IMR-90 (cell line): Measurements from ENCODE around the gene MT3. TPM values are rescaled to one million over a fixed set of nuclear protein-coding genes. Genes with fewer than 3 reads are reported as not detected.

Experiments used
- ATAC-seq: fragments of 200-7000 bp; cut with Tn5 transposase; 2 replicates; pipeline ENCODE4 v1.9.1; 2020; ENCODE audit warnings: low read depth, mild to moderate bottlenecking, moderate library complexity
- BruUV-seq: library from RNA; stranded (reverse); fragments of 400-500 nt; replicated peaks from 2 replicates; lab custom pipeline; 2021; lab: Mats Ljungman, UMichigan
- CTCF ChIA-PET: fragments of 300-600 bp; formaldehyde crosslinking; extraction: SDS; loops from one replicate; lab custom pipeline; 2021; ENCODE audit warnings: antibody characterized with exemption; lab: Yijun Ruan, JAX
- POLR2A ChIA-PET: fragments of 300-600 bp; sonication (Branson Sonifier 250); formaldehyde crosslinking; loops from one replicate; lab custom pipeline; 2022; ENCODE audit warnings: antibody characterized with exemption; ENCODE audit not compliant: unreplicated experiment; lab: Charles Lee
- DNase-seq: peaks from one replicate; pipeline ENCODE4 v3.0.0; 2013
- H2AFZ ChIP-seq: replicated peaks from 2 replicates; pipeline ENCODE3; 2013; ENCODE audit warnings: low read length, mild to moderate bottlenecking; ENCODE audit not compliant: poor library complexity
- H2AK5ac ChIP-seq: 2 replicates; pipeline ENCODE4 v1.6.1; 2013; ENCODE audit warnings: low read depth, low read length, inconsistent platforms
- H2AK9ac ChIP-seq: replicated peaks from 2 replicates; pipeline ENCODE3; 2013; ENCODE audit warnings: mild to moderate bottlenecking, low read depth, low read length, moderate library complexity; ENCODE audit not compliant: poor library complexity
- H2BK120ac ChIP-seq: 2 replicates; pipeline ENCODE4 v1.6.1; 2013; ENCODE audit warnings: low read depth, low read length, inconsistent platforms
- H2BK15ac ChIP-seq: 3 replicates; pipeline ENCODE4 v1.6.1; 2013; ENCODE audit warnings: low read depth, low read length, inconsistent platforms
- H2BK20ac ChIP-seq: 2 replicates; pipeline ENCODE4 v1.6.1; 2013; ENCODE audit warnings: low read depth, mild to moderate bottlenecking, inconsistent platforms, low read length, moderate library complexity
- H2BK5ac ChIP-seq: 2 replicates; pipeline ENCODE4 v1.6.1; 2013; ENCODE audit warnings: mild to moderate bottlenecking, low read depth, low read length, inconsistent platforms; ENCODE audit not compliant: poor library complexity, severe bottlenecking
- H3K14ac ChIP-seq: replicated peaks from 2 replicates; pipeline ENCODE4 v1.6.1; 2013; ENCODE audit warnings: low read depth, low read length, inconsistent platforms
- H3K18ac ChIP-seq: 2 replicates; pipeline ENCODE4 v1.6.1; 2013; ENCODE audit warnings: low read depth, low read length, control low read depth
- H3K23ac ChIP-seq: 2 replicates; pipeline ENCODE4 v1.6.1; 2013; ENCODE audit warnings: low read depth, low read length, inconsistent platforms
- H3K27ac ChIP-seq: 2 replicates; pipeline ENCODE4 v1.5.1; 2013; ENCODE audit warnings: mild to moderate bottlenecking, control low read depth, low read length; ENCODE audit not compliant: insufficient read depth
- H3K27me3 ChIP-seq: 2 replicates; pipeline ENCODE4 v1.6.1; 2013; ENCODE audit warnings: low read length; ENCODE audit not compliant: control insufficient read depth, insufficient read depth
- H3K36me3 ChIP-seq: 2 replicates; pipeline ENCODE4 v1.6.1; 2013; ENCODE audit warnings: low read length, mixed read lengths; ENCODE audit not compliant: control insufficient read depth, insufficient read depth
- H3K4ac ChIP-seq: 2 replicates; pipeline ENCODE4 v1.6.1; 2013; ENCODE audit warnings: low read depth, low read length, inconsistent platforms
- H3K4me1 ChIP-seq: 2 replicates; pipeline ENCODE4 v1.6.1; 2013; ENCODE audit warnings: low read length, mixed read lengths; ENCODE audit not compliant: control insufficient read depth, insufficient read depth
- H3K4me2 ChIP-seq: 2 replicates; pipeline ENCODE4 v1.6.1; 2013; ENCODE audit warnings: low read depth, mild to moderate bottlenecking, control low read depth, low read length, moderate library complexity
- H3K4me3 ChIP-seq: 2 replicates; pipeline ENCODE4 v1.5.1; 2013; ENCODE audit warnings: low read depth, mild to moderate bottlenecking, control low read depth, low read length, moderate library complexity; ENCODE audit not compliant: insufficient read depth
- H3K56ac ChIP-seq: 2 replicates; pipeline ENCODE4 v1.6.1; 2013; ENCODE audit warnings: low read length, inconsistent platforms; ENCODE audit not compliant: insufficient read depth; ENCODE audit errors: extremely low read depth
- H3K79me1 ChIP-seq, 2 experiments: 2 replicates each; pipeline ENCODE4 v1.6.1; 2013; ENCODE audit warnings: low read length in 2 of 2, inconsistent platforms in 1 of 2, low read depth in 1 of 2
- H3K9ac ChIP-seq: 2 replicates; pipeline ENCODE4 v1.6.1; 2013; ENCODE audit warnings: low read depth, low read length, control low read depth
- H3K9me1 ChIP-seq: 2 replicates; pipeline ENCODE4 v1.6.1; 2013; ENCODE audit warnings: low read length, inconsistent platforms; ENCODE audit not compliant: insufficient read depth
- H3K9me3 ChIP-seq: 2 replicates; pipeline ENCODE4 v1.6.1; 2013; ENCODE audit warnings: low read length; ENCODE audit not compliant: control insufficient read depth, insufficient read depth
- H4K20me1 ChIP-seq: 2 replicates; pipeline ENCODE4 v1.6.1; 2013; ENCODE audit warnings: low read length, inconsistent platforms; ENCODE audit not compliant: insufficient read depth
- H4K5ac ChIP-seq: 2 replicates; pipeline ENCODE4 v1.6.1; 2013; ENCODE audit warnings: mild to moderate bottlenecking, low read depth, low read length, control low read depth
- H4K8ac ChIP-seq, 2 experiments: 2 replicates each; pipeline ENCODE4 v1.6.1; 2013; ENCODE audit warnings: low read depth in 2 of 2, low read length in 2 of 2, control low read depth in 1 of 2, inconsistent platforms in 1 of 2
- H4K91ac ChIP-seq: 2 replicates; pipeline ENCODE4 v1.6.1; 2013; ENCODE audit warnings: low read depth, low read length, inconsistent platforms; ENCODE audit not compliant: insufficient read depth
- BHLHE40 ChIP-seq: fragments of 150-350 bp; IDR thresholded peaks from 2 replicates; pipeline ENCODE4 v1.6.1; 2016; ENCODE audit warnings: mild to moderate bottlenecking, low read depth, low read length
- CEBPB ChIP-seq: IDR thresholded peaks from 2 replicates; pipeline ENCODE4 v1.6.1; 2012; ENCODE audit warnings: low read depth, low read length, improper control_type of control experiment
- CHD1 ChIP-seq: IDR thresholded peaks from 2 replicates; pipeline ENCODE4 v1.6.1; 2012; ENCODE audit warnings: low read depth, low read length, improper control_type of control experiment
- MXI1 ChIP-seq: IDR thresholded peaks from 2 replicates; pipeline ENCODE4 v1.6.1; 2012; ENCODE audit warnings: low read depth, mild to moderate bottlenecking, low read length, moderate library complexity, borderline replicate concordance
- NFE2L2 ChIP-seq: fragments of 150-350 bp; IDR thresholded peaks from 2 replicates; pipeline ENCODE4 v1.6.1; 2016; ENCODE audit warnings: low read depth, mild to moderate bottlenecking, low read length
- WGBS, 2 experiments: methylation state at CpG; one replicate each; pipeline versions ENCODE4 v1.1.5 to v1.1.7; 2013; ENCODE audit warnings: missing lambda C conversion rate in 2 of 2; ENCODE audit not compliant: insufficient read length in 1 of 2; ENCODE audit errors: extremely low coverage in 2 of 2; 5-methylcytosine and 5-hydroxymethylcytosine counted together
- dilution Hi-C: fragments of 300-500 bp; cut with HindIII; formaldehyde crosslinking; loops from one replicate; pipeline ENCODE4 v1.14.3; 2018; ENCODE audit warnings: low sequenced_read_pairs; ENCODE audit not compliant: unreplicated experiment
- in situ Hi-C: fragments of 300-500 bp; cut with MboI; formaldehyde crosslinking; loops from 3 replicates; pipeline ENCODE4 v1.14.3; 2019; ENCODE audit warnings: low sequenced_read_pairs, inconsistent platforms, mixed read lengths
- intact Hi-C: fragments of 100-400 bp; cut with micrococcal nuclease; formaldehyde crosslinking; loops from 2 replicates; pipeline ENCODE4 v1.10.0; 2022
- polyA plus RNA-seq, 3 experiments: library from polyadenylated mRNA; depleted of rRNA; stranded (reverse); fragments of >200 nt; gene quantifications; 2 replicates each; pipeline ENCODE4 v1.2.3, GENCODE V29; 2012; ENCODE audit warnings: low replicate concordance in 1 of 3
- total RNA-seq: library from RNA; depleted of rRNA; stranded (reverse); fragments of >200 nt; gene quantifications from 2 replicates; pipeline ENCODE4 v1.2.3, GENCODE V29; 2012
- TF ChIP-seq, protein P1 (sequence below): conservative IDR thresholded peaks from 2 replicates; pipeline ENCODE4 v1.5.1; 2012; ENCODE audit warnings: mild to moderate bottlenecking, low read depth, low read length, improper control_type of control experiment
- TF ChIP-seq, protein P2 (sequence below): fragments of 150-350 bp; IDR thresholded peaks from 2 replicates; pipeline ENCODE4 v1.6.1; 2016; ENCODE audit warnings: low read depth, mild to moderate bottlenecking, low read length, moderate library complexity, borderline replicate concordance

The MT3 gene
- total and polyA plus RNA-seq, 2 of the 4 experiments (the other 2 are of a cell fraction) = 0.62 TPM; not detected in 1

- no peak for TF ChIP-seq BHLHE40
- TF ChIP-seq, protein P1, sequence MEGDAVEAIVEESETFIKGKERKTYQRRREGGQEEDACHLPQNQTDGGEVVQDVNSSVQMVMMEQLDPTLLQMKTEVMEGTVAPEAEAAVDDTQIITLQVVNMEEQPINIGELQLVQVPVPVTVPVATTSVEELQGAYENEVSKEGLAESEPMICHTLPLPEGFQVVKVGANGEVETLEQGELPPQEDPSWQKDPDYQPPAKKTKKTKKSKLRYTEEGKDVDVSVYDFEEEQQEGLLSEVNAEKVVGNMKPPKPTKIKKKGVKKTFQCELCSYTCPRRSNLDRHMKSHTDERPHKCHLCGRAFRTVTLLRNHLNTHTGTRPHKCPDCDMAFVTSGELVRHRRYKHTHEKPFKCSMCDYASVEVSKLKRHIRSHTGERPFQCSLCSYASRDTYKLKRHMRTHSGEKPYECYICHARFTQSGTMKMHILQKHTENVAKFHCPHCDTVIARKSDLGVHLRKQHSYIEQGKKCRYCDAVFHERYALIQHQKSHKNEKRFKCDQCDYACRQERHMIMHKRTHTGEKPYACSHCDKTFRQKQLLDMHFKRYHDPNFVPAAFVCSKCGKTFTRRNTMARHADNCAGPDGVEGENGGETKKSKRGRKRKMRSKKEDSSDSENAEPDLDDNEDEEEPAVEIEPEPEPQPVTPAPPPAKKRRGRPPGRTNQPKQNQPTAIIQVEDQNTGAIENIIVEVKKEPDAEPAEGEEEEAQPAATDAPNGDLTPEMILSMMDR = no peak
- TF ChIP-seq CEBPB = no peak
- peak; percentile 100 for TF ChIP-seq CHD1
- TF ChIP-seq MXI1 = no peak
- TF ChIP-seq NFE2L2 = no peak
- TF ChIP-seq, protein P2, sequence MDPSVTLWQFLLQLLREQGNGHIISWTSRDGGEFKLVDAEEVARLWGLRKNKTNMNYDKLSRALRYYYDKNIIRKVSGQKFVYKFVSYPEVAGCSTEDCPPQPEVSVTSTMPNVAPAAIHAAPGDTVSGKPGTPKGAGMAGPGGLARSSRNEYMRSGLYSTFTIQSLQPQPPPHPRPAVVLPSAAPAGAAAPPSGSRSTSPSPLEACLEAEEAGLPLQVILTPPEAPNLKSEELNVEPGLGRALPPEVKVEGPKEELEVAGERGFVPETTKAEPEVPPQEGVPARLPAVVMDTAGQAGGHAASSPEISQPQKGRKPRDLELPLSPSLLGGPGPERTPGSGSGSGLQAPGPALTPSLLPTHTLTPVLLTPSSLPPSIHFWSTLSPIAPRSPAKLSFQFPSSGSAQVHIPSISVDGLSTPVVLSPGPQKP = no peak
- peak overlapping the region; percentile 72 for H3K4me3 ChIP-seq
- no peak overlapping the region; the same call in 1 of the 2 replicates for H2BK20ac ChIP-seq
- H3K14ac ChIP-seq = peak overlapping the region; percentile 82
- dilution Hi-C loops = no loop called here
- peaks cover 22% of the 10 kb centered on the region for H3K9me1 ChIP-seq
- H3K9ac ChIP-seq = peak overlapping the region; percentile 65
- H3K9me3 ChIP-seq = no peaks in the 10 kb centered on the region
- H2AK5ac ChIP-seq = peak overlapping the region; percentile 50
- DNase-seq = no peak
- in situ Hi-C loops = no loop called here
- peak overlapping the region; percentile 92 for H3K4ac ChIP-seq
- H4K91ac ChIP-seq = peak overlapping the region; percentile 83
- H2BK120ac ChIP-seq = peak overlapping the region; percentile 92; the same call in 1 of the 2 replicates
- H3K36me3 ChIP-seq = no peaks in the 10 kb centered on the region
- H3K4me1 ChIP-seq = peaks cover 30% of the 10 kb centered on the region
- H3K27ac ChIP-seq = peak overlapping the region; percentile 63
- ATAC-seq = no peak
- peaks cover 11% of the 10 kb centered on the region for H4K20me1 ChIP-seq
- 0% methylated on average over 5 of the region's 21 CpGs; no CpG with 5 or more reads in 1 of the 2 experiments for WGBS, 2 experiments
- ChIA-PET POLR2A (interaction anchor here (0.5 to 2.5 kb wide), 2 partner anchors 17 to 117 kb away, joined by 4 to 37 read pairs; partner anchors contain the start of gene MT1E), CTCF (no interaction called here)
- no peaks in the 10 kb centered on the region for H3K27me3 ChIP-seq
- H3K79me1 ChIP-seq = peaks cover 2 to 50% of the 10 kb centered on the region in 2 experiments; a peak in 3 of 4 replicates
- peak overlapping the region; percentile 36 to 81 for H4K8ac ChIP-seq
- peak overlapping the region; percentile 83 for H2AK9ac ChIP-seq
- peak overlapping the region; percentile 98 for H3K23ac ChIP-seq
- peak overlapping the region; percentile 6; the same call in 1 of the 2 replicates for H4K5ac ChIP-seq
- H3K4me2 ChIP-seq = peak overlapping the region; percentile 78
- peak overlapping the region; percentile 63; the same call in 2 of the 3 replicates for H2BK15ac ChIP-seq
- BruUV-seq = TSS peak; percentile 100
- peak overlapping the region; percentile 38 for H2AFZ ChIP-seq
- H3K18ac ChIP-seq = peak overlapping the region; percentile 40; the same call in 1 of the 2 replicates
- intact Hi-C loops = loop anchor here (2.0 to 10.0 kb wide), 4 partner anchors 18 to 254 kb away; partner anchors contain the start of gene MT1X
- peak overlapping the region; percentile 78 for H3K56ac ChIP-seq
- H2BK5ac ChIP-seq = peak overlapping the region; percentile 98
Measured at GRCh38 chr16:56608876-56609462, 19.6 kb downstream of the MT3 start.
